Spleen (tissue), 7 donors: ENCODE data around the gene CASKIN2.

Source experiments
- CTCF ChIP-seq, 11 experiments: fragments of 200-600 bp in 7 of 11; fragments of 450-650 bp in 4 of 11; sonication (generic) in 4 of 11; IDR thresholded peaks in 8 of 11; conservative IDR thresholded peaks in 3 of 11; 1 replicate in 7 of 11; 2 replicates in 4 of 11; pipeline versions ENCODE4 v1.4.0 to v1.8.0; 2016 to 2021; ENCODE audit warnings: antibody characterized with exemption in 11 of 11, inconsistent platforms in 4 of 11, mild to moderate bottlenecking in 1 of 11
- POLR2AphosphoS5 ChIP-seq, 3 donors: sonication (generic); formaldehyde crosslinking; IDR thresholded peaks; one replicate each; pipeline ENCODE4 v1.5.1; 2017; ENCODE audit warnings: antibody characterized with exemption in 3 of 3
- donor health status: DM: no; HTN: no; CAD: no; lungs with moderate emphysema.
- donor health status: DM: no; HTN: no; CAD: no.
- donor health status: DM: no; HTN: no; CAD: no.

GRCh38 chr17:75558666-75559530, 43.6 kb upstream of the CASKIN2 start:
- no peak for TF ChIP-seq CTCF (IDR thresholded peaks at IDR 0.05 in 8 of 11, conservative IDR thresholded peaks at IDR 0.05 in 3 of 11)
- no peak for TF ChIP-seq POLR2AphosphoS5 (IDR thresholded peaks at IDR 0.05)
